NOMO-1 treated with dmso at 0.1 percent for 144 hours (cell line): ENCODE results near the gene SYNGR1.

ENCODE experiments used
- DNase-seq: peaks from one replicate; lab custom pipeline; 2025; ENCODE audit not compliant: unreplicated experiment; lab: John Stamatoyannopoulos, UW

SYNGR1 gene, protein sequence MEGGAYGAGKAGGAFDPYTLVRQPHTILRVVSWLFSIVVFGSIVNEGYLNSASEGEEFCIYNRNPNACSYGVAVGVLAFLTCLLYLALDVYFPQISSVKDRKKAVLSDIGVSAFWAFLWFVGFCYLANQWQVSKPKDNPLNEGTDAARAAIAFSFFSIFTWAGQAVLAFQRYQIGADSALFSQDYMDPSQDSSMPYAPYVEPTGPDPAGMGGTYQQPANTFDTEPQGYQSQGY

DNA sequence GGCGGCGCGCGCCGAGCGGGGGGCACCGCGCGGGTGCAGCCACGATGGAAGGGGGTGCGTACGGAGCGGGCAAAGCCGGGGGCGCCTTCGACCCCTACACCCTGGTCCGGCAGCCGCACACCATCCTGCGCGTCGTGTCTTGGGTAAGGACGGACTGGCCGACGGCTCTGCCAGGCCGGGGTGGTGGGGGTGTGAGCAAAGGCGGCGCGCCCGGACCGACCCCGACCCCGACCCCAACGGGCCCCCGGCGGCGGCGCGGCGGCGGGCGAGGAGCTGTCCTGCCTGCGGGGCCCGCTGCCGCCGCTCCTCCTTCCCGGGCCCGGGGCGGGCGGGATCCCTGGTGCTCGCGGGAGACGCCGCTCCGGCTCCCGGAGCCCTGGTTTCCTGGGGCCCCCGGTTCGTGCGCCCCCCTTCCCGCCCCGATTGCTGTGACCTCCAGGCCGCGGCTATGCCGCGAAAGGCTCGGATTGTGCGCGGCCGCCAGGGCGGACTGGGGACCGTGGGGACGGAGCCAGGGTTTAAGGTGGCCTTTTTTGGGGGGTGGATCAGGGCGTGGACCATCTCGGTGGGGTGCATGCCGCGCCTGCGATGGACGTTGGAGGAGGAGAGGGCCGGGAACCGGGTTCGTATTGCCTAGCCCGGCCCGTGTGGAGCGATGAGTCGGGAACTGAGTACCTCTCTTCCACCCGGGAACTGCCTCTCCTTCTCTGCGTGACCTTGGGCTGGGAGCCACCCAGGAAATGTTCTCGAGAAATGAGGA, at the start of gene SYNGR1:
SYNGR1 (plus strand) TSS at position 25 of the 760 bp plus-strand sequence; CDS start at position 45, 20 bp downstream.
- no peak for DNase-seq

DNA sequence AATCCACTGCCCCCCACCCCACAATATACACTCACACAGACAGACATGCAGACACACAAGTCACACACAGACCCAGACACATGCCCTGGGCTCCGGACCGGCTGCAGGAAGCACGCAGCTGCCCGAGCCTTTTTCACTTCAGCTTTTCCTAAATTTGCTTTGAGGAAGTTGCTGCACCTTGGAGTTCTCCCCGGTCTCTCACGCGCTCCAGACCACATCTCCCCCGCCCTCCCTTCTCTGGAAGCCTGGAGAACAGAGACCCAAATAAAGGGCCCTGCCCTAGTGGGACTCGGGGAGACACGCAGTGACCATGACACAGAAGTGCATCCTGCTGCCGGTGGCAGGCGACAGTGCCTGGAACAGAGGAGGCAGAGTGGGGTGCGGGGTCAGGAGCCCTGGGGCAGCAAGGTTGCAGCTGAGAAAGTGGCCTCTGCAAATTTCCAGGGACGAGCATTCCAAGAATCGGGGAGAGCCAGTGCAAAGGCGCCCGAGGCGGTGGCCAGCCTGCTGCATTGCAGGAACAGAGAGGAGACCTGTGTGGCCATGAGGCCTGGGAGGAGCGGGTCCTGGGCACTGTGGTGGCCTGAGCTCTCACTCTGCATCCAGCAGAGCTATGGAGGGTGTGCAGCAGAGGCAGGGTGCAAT, 49.5 kb upstream of the SYNGR1 start:
- peak; percentile 64 for DNase-seq

DNA sequence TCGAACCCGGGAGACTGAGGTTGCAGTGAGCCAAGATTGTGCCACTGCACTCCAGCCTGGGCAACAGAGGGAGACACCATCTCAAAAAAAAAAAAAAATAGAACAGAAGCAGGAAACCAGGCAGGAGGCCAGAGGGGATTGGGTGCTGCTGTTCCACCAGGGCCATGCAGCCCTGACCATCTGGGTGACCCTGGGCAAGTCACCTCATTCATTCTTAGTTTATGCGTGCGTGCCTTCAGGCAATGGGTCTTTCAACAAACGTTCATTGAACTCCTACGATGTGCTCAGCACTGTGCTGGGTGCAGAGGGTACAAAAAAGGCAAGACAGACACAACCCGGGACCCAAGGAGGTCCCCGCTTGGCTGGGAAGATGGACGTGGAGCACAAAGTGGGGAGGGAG, 48.7 kb upstream of the SYNGR1 start:
- no peak for DNase-seq

DNA sequence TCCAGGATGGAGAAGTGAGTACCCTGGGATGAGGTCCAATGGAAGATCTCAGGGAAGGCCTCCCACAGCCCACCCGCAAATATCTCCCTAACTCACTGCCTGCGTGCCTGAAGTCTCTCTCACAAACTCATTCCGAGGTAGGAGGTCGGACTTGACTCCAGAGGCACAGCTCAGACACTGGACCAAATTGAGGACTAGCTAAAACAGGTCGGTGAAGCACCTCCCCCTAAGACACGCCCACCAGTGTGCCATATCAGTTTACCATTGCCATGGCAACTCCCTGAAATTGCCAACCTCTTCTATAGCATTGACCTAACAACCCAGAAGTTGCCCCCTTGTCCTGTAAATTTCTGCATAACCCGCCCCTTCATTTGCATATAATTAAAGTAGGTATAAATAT, 47.9 kb upstream of the SYNGR1 start:
- no peak for DNase-seq

DNA sequence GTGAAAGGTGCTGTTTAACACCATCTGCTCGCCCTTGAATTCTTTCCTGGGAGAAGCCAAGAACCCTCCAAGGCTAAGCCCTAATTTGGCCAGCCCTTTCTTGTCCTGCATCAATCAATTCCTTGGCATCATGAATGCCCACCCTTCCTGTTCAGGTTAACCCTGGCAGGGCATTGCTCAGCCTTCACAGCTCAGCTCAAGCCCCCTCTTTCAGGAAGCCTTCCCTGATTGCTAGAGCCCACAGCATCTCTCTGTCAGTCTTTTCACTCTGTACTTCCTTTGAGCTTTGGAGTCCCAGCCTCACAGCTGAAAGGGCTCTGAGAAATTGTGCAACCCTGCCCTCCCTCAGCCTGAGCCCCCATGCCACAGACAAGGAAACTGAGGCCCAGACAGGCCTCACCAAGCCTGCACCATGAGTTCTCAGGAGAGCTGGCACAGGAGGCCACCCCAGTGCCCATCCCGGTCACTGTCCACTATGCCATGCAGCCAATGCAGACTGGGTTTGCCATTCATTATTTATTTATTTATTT, 47.3 kb upstream of the SYNGR1 start:
- DNase-seq: no peak

DNA sequence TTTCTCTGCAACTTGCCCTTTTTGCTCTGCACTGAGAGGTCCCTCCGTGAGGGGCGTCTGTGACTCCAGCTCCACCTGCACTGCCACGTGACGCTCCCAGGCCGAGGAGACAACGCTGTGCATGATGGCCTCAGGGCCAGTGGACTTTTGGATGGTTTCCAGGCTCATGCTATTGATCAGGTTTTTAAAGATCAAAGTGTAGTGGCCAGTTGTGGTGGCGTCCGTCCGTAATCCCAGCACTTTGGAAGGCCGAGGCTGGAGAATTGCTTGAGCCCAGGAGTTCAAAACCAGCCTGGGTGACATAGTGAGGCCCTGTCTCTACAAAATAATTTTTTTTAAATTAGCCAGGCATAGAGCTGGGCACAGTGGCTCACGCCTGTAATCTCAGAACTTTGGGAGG, 46.4 kb upstream of the SYNGR1 start:
- DNase-seq: no peak

DNA sequence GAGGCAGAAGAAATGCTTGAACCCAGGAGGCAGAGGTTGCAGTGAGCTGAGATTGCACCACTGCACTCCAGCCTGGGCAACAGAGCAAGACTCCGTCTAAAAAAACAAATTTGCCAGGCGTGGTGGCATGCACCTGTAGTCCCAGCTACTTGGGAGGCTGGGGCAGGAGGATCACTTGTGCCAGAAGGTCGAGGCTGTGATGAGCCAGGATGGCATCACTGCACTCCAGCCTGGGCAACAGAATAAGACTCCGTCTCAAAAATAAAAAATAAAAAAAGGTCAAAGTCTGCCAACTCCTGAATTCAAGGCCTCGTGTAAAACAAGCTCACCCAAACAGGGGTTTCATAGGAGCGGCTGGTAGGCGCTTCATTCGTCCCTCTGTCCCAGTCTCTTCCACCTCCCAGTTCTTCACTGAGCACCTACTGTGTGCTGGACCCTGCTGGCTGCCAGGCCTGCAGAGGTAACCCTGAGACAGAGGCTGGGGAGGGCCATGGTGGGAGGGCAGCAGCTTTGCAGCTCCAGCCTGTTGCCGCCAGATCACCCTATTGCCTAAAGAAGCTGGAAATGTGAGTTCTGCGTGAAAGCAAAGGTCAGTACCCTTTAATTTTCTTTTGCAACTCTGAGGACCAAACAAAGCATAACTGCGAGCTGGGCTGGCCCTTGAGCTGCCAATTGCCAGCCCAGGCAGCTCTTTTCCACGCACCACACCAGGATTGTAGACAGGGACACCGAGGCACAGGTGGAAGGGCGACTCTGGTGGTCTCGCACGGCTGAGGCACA, 45.7 kb upstream of the SYNGR1 start:
- no peak for DNase-seq

DNA sequence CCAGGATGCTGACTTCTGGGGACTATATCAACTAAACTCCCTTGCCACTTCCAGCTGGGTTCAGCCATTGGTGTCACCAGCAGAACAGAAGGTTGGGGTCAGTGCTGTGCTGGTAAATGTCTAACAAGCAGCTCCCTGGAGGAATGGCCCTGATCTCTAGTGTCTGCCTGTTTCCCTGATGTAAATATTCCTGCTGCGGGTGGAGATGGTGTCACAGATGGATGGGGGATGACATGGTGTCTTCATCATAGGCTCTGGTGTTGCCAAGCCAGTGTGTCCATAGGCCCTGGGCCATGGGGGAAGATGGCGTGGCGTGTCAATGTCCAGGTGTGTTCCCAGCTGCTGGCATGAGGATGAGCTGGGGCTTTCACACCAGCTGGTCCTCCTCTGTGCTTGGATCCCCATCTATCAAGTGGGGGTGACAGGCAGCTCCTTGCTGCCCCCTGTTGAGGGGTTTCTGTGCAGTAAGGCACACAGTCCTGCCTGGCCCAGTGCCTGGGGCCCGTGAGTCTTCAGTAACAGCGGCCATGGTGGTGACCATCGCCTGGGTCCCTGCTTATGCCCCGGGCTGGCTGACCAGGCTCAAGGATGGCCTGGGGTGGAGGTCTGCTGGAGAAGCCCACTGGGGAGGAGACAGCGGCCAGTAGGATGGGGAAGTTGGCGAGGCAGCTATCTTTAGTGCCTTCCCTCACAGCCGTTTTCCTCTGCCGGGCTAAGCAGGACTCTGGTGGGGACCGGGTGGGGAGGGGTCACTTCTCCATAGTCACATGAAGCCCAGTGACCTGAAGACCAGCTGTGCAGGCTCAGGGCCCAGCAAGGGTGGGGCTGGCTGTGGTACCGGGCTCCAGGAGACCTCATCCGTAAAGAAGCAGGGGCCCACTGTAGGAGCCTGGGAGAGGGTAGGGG, 43.1 kb upstream of the SYNGR1 start:
- no peak for DNase-seq

DNA sequence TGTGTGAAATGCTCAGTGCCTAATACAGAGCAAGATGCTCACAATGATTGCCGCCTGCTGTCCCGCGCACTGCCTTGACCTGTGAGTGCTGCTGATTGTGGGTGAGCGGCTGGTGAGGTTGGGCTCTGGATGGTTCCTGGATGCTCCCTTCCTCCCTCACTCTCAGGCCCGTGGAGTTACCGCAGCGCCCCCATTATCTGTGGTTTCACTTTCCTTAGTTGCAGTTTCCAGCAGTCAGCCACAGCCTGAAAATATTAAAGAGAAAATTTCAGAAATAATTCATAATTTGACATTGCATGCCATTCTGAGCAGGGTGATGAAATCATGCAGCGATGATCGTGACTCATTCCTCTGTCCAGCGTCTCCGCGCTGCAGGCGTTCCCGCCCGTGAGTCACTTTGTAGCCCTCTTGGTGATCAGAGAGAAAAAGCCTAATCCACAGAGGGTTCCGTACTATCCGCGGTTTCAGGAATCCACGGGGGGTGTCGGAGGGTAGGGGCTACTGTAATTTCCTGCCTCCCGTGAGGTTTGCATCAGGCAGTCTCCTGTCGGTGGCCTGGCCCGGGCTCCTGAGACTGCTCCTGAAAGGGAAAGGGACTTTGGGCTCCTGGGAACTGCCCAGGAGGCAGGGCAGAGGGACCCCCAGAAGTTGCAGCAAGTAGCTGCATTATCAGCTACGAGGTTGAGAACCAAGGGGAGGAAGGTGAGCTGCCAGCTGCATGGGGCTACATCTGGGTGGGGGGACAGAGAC, 41.0 kb upstream of the SYNGR1 start:
- DNase-seq: peak; percentile 73

DNA sequence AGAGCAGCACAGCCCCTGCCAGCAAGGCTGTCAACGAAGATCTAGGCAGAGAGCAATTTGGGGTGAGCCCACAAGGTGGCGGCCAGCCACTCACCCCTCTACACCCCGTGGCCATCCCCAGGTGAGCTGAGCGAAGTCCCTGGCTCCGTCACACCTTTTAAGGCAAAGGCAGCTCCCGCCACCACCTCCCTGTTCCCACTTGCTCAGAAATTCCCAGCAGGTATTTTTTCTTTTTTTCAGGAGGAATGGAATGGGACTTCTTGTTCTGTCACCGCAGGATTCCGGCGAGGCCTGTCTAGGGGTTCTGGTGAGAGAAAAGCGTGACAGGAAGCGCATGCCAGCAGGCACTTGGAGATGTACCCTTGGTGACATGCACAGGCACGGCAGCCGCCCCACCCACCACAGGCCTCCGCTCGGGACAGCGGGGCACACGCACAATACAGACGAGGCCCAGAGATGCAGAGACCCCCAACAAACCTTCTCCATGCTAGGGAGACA, 40.4 kb upstream of the SYNGR1 start:
- DNase-seq: no peak

DNA sequence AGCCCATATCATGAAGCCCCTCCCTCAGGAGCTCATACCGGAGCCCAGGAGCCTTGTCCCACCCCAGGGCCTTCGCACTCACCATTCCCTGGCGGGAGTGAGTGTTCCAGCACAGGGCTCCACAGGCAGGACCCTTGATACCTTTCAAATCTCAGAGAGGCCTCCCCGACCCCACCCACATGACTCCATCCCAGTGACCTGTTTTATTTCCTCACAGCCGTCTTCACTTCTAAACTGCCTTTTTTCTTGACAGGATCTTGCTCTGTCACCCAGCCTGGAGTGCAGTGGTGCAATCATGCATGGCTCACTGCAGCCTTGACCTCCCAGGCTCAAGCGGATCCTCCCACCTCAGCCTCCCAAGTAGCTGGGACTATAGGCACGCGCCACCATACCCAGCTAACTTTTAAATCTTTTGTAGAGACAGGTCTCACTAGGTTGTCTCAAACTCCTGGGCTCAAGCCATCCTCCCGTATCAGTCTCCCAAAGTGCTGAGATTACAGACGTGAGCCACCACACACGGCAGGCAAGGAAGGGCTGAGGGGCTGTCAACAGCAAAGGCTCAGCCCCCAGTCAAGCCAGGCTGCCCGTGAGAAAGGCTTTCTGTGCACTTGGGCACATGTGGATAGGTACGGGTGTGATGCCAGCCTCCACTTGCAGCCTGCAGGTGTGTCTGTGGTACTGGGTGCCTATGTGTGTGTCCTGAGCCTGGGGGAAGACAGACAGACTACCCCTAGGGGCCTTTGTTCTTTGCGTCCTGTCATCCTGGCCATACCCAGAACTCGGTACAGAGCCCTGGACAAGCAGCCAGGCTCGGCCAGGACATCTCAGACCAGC, 39.7 kb upstream of the SYNGR1 start:
- no peak for DNase-seq

DNA sequence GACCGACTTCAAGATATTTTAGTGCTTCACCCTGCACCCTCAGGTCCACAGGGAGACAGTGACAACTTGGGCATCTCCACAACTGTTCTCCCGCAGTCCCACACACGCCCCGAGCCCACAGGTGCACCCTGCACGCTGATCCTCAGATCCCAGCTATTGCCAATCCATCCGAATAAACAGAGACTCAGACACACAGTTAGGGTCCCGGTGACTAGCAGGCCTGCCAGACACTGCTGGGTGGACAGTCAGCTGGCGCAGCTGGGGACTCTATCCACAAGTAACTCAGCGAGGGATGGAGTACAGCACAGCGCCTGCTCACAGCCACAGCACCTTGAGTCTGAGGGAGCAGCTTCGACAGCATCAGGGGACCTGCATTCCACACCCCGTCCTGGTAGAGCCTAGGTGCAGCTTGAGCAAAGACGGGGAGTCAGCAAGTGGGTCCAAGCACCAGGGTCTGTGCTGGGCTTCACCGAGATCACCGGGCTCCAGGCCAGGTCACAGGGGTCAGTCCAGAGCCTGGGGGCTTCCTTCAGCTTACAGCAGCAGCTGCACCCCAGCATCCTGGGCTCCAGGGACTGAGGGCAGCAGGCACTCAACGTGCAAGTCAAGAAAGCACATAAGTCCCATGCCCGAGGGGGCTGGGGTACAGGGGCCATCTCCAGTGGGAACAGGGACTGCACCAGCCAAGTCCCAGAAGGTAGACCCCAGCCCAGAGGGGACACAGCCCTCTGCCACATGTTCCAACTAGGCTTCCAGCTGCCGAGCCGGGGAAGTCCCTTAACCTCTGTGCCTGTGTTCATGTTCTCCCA, 38.0 kb upstream of the SYNGR1 start:
- no peak for DNase-seq

DNA sequence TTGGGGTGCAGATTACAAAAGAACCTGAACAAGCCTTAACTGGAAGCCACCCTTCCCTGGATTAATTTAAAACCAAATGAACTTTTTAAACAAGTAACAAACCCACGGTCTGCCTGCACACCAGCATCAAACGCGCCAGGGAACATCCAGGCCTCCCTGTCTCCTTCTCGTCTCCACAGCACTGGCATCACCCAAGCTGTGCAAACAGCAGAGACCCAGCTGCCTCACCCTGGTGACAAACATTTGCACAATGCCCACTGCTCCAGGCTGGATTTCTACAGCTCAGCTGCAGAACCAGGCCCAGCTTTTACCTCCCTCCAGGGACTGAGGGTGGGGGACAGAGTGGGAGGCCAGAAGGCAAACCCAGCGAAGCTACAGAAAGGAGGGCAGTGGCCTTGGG, 37.4 kb upstream of the SYNGR1 start:
- no peak for DNase-seq

DNA sequence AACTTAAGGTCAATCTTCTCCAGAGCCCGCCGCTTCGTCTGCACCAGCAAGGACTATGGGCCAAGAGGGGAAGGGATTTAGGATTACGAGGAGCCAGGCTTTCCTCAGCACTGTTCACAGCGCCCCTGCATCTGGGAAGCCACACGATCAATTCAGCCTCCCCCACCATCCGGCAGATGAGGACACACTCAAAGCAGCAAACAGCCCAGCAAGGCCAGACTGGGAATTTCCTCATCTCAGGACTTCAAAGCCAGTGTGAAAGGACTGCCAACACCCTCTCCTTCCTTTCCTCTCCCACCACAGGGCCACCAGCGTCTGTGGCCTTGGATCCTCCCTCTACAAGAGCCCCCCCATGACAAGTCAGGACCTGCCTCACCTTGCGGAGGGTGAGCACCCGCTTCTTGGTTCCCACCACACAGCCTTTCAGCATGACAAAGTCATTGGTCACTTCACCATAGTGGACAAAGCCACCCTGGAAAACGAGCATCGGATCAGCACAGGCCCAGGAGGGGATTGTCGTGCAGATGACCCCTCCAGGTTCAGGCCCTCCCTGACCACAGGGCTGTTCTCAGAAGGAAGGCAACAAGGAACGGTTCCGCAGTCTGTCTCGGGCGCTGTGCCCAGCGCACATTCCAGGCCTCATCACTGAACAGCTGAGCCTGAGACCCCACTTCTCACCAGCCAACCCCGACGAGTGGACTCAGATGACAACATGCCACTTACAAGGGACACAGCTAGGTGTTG, 36.4 kb upstream of the SYNGR1 start:
- no peak for DNase-seq

DNA sequence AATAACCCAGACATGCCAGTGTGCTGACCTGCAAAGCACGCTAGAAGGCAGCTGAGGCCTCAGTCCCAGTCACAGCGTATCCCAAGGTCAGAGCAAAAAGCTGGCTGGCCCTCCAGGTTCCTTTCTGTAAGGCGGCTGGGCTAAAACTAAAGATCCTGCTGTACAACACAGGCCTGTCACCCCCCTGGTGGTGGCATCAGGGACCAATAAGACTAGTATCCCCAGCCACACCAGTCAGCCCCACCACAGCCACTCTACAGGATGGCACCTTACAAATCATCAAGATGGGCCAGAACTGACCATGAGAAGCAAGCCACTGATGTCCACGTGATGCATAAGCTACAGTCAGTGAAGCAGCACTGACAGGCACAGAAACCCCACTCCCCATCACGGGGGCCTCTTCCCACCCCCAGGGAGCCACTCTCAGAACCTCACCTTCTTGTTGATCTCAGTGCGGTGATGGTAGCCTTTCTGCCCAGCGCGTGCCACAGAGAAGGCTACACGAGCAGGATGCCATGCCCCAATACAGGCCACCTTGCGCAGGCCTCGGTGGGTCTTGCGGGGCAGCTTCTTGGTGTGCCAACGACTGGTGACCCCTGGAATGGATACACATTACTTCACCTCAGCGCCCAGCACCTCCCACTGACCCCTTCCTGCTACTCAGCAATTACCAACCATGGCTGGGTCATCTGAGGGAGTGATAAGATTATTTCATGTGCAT, 35.4 kb upstream of the SYNGR1 start:
- no peak for DNase-seq

DNA sequence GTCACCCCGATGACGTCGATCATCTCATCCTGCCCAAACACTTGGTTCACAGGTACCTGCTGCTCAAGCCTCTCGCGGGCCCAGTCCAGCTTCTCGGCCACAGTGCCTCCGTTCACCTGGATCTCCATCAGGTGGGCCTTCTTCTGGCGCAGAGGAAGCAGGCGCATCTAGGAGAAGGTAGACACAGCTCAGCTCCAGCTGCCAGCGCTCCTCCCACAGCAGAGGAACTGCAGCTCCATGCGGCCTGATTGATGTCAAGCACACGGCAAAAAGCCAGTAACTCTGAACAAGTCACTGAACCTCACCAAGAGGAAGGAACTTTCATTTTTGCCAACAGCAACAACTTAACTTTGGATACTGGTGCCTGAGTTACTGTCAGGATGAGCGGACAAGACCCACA, 34.4 kb upstream of the SYNGR1 start:
- DNase-seq: no peak
